ENCODE results near the gene PCAT7. TPM values are rescaled to one million over a fixed set of nuclear protein-coding genes. Genes with fewer than 3 reads are reported as not detected.
"Not testable (repeated sequence)": the region's sequence is repeated elsewhere in the genome, so short reads cannot be mapped to it uniquely, and the experiment has no call there.

PCAT7 gene
- total and polyA plus RNA-seq, 5 donors, result 0.05 to 0.09 TPM; not detected in 3

DNA sequence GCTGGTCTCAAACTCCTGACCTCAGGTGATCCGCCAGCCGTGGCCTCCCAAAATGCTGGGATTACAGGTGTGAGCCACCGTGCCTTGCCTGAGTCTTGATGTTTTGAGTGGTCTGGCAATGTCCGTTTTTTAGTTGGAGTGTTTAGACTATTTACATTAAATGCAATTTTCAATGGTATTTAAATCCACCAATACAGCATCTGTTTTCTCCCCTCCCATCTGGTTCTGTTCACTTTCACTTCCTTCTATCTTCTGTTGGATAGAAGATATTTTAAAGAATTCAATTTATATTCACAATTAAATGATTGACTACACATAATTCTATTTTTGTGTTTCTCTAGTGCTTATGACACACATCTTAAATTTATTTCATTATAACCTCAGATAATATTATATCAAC lies 26.0 kb upstream of the PCAT7 start:
- no peak for DNase-seq
- no peaks in the 10 kb centered on the region for H3K27me3 ChIP-seq (ENCODE audit: control insufficient read depth, insufficient read depth)
- H3K4me3 ChIP-seq (ENCODE audit: low read length), result no peak overlapping the region
- intact Hi-C loops (cut with DNase I), result no loop called here
- WGBS, result 92% methylated on average over 4 of the region's 4 CpGs
- no peak overlapping the region for H3K27ac ChIP-seq (ENCODE audit: low read length)
- ATAC-seq, result no peak
- no peaks in the 10 kb centered on the region for H3K4me1 ChIP-seq (ENCODE audit: control insufficient read depth, insufficient read depth, low read length)
- H3K9me3 ChIP-seq (ENCODE audit: control insufficient read depth, low read length), result no peaks in the 10 kb centered on the region

DNA sequence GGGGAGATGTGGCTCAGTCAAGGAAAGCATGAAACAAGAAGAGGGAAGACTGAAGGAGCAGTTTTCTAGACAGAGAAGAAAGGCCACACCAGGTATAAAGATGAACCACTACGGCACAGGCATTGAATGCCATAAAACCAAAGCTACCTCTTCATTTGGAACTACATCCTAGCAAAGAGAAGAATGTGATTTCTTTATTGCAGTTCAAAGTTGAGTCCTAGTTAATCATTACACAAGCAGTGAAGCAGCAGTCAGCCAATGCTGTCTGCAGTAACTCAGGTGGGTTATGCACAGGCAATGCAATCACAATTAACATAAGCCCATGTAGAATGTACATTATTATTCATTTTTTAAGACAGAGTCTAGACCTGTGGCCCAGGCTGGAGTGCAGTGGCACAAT lies 21.7 kb upstream of the PCAT7 start:
- ATAC-seq, result no peak
- no peaks in the 10 kb centered on the region for H3K4me1 ChIP-seq (ENCODE audit: control insufficient read depth, insufficient read depth, low read length)
- intact Hi-C loops (cut with DNase I), result no loop called here
- DNase-seq, result no peak
- WGBS, result 93% methylated on average over 1 of the region's 1 CpG
- H3K9me3 ChIP-seq (ENCODE audit: control insufficient read depth, low read length), result no peaks in the 10 kb centered on the region
- H3K4me3 ChIP-seq (ENCODE audit: low read length), result no peak overlapping the region
- H3K27me3 ChIP-seq (ENCODE audit: control insufficient read depth, insufficient read depth), result no peaks in the 10 kb centered on the region
- H3K27ac ChIP-seq (ENCODE audit: low read length), result no peak overlapping the region

DNA sequence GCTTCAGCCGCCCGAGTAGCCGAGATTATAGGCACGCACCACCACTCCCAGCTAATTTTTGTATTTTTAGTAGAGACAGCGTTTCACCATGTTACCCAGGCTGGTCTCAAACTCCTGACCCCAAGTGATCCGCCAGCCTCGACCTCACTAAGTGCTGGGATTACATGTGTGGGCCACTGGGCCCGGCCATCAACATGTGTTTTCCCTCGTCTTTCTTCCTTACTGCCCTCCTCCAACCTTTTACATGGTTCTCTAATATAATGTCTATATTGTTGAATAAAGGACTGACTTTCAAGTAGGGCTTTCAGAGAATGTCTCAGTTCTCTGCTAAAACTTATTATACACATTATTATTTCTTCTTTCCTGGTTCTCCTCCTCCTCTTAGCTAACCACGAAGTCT lies 21.3 kb upstream of the PCAT7 start:
- Histone ChIP-seq H3K27me3 (ENCODE audit: control insufficient read depth, insufficient read depth) (no peaks in the 10 kb centered on the region), H3K9me3 (ENCODE audit: control insufficient read depth, low read length) (no peaks in the 10 kb centered on the region), H3K27ac (ENCODE audit: low read length) (no peak overlapping the region), H3K4me3 (ENCODE audit: low read length) (no peak overlapping the region), H3K4me1 (ENCODE audit: control insufficient read depth, insufficient read depth, low read length) (no peaks in the 10 kb centered on the region)
- 85% methylated on average over 10 of the region's 10 CpGs for WGBS
- intact Hi-C loops (cut with DNase I), result no loop called here
- ATAC-seq (no peak), DNase-seq (no peak)

DNA sequence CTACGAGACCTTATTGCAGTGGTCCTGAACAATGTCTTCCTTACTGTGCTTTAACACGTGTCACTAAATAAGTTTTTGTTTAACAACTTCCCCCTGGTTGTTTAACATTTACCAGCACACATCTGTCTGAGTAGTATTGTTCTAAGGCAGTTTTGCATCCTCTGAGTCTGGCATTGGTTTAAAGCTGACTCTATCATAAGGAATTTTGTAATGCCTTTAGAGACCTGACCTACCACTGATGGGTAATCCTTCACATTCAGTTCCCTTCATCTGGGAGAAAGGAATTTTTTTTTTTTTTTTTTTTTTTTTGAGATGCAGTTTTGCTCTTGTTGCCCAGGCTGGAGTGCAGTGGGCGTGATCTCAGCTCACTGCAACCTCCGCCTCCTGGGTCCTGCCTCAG lies 20.0 kb upstream of the PCAT7 start:
- Histone ChIP-seq H3K4me3 (ENCODE audit: low read length) (no peak overlapping the region), H3K9me3 (ENCODE audit: control insufficient read depth, low read length) (no peaks in the 10 kb centered on the region), H3K27ac (ENCODE audit: low read length) (no peak overlapping the region), H3K27me3 (ENCODE audit: control insufficient read depth, insufficient read depth) (no peaks in the 10 kb centered on the region), H3K4me1 (ENCODE audit: control insufficient read depth, insufficient read depth, low read length) (no peaks in the 10 kb centered on the region)
- WGBS, result 76% methylated on average over 4 of the region's 4 CpGs
- no peak for DNase-seq
- ATAC-seq, result no peak
- intact Hi-C loops (cut with DNase I), result no loop called here

DNA sequence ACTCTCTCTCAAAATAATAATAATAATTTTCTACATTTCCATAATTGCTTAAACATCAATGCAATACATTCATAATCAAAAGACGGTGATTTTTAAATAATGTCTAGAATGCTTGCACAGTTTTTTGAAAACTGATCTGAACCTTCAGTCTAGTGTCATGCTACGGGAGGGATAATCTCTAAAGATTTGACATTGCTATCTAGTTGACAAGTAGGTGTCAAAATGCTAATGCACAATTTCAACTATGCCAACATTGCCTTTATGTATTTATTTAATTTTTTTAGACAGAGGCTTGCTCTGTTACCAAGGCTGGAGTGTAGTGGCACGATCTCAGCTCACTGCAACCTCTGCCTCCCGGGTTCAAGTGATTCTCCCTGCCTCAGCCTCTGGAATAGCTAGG lies 16.0 kb upstream of the PCAT7 start:
- 79% methylated on average over 4 of the region's 4 CpGs for WGBS
- Histone ChIP-seq H3K4me1 (ENCODE audit: control insufficient read depth, insufficient read depth, low read length) (no peaks in the 10 kb centered on the region), H3K27ac (ENCODE audit: low read length) (no peak overlapping the region), H3K4me3 (ENCODE audit: low read length) (no peak overlapping the region), H3K9me3 (ENCODE audit: control insufficient read depth, low read length) (no peaks in the 10 kb centered on the region), H3K27me3 (ENCODE audit: control insufficient read depth, insufficient read depth) (no peaks in the 10 kb centered on the region)
- intact Hi-C loops (cut with DNase I), result no loop called here
- ATAC-seq (no peak), DNase-seq (no peak)

DNA sequence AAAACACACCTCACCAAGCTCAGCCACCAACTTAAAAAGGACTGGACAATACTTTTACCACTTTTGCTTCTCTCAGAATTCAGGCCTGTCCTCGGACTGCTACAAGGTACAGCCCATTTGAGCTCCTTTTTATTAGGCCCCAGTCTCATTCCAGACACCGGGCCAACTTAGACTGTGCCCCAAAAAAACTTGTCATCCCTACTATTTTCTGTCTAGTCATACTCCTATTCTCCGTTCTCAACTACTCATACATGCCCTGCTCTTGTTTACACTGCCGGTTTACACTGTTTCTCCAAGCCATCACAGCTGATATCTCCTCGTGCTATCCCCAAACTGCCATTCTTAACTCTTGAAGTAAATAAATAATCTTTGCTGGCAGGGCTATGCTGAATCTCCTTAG lies 10.5 kb upstream of the PCAT7 start:
- intact Hi-C loops (cut with DNase I); DNase-seq; H3K4me1 ChIP-seq (ENCODE audit: control insufficient read depth, insufficient read depth, low read length); ATAC-seq; H3K9me3 ChIP-seq (ENCODE audit: control insufficient read depth, low read length); H3K4me3 ChIP-seq (ENCODE audit: low read length); H3K27me3 ChIP-seq (ENCODE audit: control insufficient read depth, insufficient read depth); H3K27ac ChIP-seq (ENCODE audit: low read length): not testable (repeated sequence)
- WGBS, result 88% methylated on average over 2 of the region's 5 CpGs

DNA sequence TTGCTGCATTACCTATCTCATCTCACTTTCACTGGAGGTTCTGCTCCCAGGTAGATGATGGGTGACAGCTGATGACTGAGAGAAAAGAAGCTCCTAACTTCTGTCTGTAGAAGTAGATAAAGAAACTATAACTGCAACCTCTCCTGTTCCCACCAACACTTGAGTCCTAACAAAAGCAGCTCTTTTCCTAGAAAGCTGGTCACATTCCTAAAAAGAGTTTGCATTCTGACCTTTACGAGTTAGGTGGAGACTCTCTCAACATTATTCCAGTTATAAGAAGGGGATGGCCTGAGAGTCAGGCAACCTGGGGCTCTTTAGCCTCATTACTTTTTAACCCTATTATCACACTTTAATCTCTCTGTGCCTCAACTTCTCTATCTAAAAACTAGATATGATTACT lies 8.9 kb upstream of the PCAT7 start:
- intact Hi-C loops (cut with DNase I), result no loop called here

DNA sequence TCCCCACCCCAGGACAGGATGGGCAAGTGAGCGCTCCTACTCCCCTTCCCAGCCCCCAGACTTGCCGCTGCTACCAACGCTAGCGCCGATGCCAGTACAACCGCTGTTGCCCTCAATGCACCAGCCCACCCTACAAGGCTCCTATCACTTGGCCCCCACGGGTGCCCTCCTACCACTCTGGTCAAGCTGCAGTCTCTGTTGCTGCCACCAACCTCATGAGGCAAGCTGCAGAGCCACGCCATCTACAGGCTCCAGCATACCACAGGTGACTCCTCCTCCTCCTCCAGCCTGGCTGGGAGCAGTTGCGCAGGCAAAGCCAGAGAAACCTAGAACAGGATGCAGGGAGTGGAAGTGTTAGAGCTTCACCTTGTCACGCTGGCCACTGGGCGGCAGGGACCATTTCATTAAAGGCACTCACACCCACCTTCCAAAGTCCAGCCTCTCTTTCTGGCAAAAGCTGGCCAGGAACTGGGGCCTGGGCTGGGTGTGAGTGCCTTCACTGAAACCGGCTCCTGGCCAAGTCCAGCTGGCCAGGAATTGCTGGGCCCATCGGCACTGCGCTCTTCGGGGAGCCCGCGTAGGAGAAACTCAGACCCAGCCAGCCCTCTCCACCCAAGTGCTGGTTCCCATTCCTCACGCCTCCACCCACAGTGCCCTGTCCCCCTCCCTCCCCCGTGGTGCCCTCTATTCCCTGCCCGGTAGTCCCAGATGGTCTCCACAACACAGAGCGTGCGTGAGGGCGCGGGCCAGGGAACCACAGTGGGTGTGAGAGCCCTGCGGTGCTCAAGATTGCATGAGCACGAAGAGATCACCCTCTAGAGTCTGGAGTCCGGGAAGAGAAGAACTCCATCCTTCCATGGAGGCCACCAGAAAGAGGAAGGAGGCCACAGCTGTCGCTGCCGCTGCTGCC lies 1.6 kb upstream of the PCAT7 start:
- DNase-seq (peak in 1 of 3 donors; percentile 30), ATAC-seq (peak in 1 of 2 donors; percentile 29)
- Histone ChIP-seq H3K9me3 (ENCODE audit: control insufficient read depth, low read length) (no peaks in the 10 kb centered on the region), H3K27me3 (ENCODE audit: control insufficient read depth, insufficient read depth) (no peaks in the 10 kb centered on the region), H3K27ac (ENCODE audit: low read length) (no peak overlapping the region), H3K4me1 (ENCODE audit: control insufficient read depth, insufficient read depth, low read length) (no peaks in the 10 kb centered on the region), H3K4me3 (ENCODE audit: low read length) (no peak overlapping the region)
- intact Hi-C loops (cut with DNase I), result no loop called here
- 93% methylated on average over 29 of the region's 29 CpGs for WGBS

More for the DNA sequence above, 8.9 kb upstream of the PCAT7 start:
- ATAC-seq (no peak), DNase-seq (no peak)
- H3K27ac ChIP-seq (ENCODE audit: low read length), result no peak overlapping the region
- H3K9me3 ChIP-seq (ENCODE audit: control insufficient read depth, low read length), result no peaks in the 10 kb centered on the region
- no peaks in the 10 kb centered on the region for H3K27me3 ChIP-seq (ENCODE audit: control insufficient read depth, insufficient read depth)
- 42% methylated on average over 1 of the region's 1 CpG for WGBS
- no peaks in the 10 kb centered on the region for H3K4me1 ChIP-seq (ENCODE audit: control insufficient read depth, insufficient read depth, low read length)
- no peak overlapping the region for H3K4me3 ChIP-seq (ENCODE audit: low read length)

DNA sequence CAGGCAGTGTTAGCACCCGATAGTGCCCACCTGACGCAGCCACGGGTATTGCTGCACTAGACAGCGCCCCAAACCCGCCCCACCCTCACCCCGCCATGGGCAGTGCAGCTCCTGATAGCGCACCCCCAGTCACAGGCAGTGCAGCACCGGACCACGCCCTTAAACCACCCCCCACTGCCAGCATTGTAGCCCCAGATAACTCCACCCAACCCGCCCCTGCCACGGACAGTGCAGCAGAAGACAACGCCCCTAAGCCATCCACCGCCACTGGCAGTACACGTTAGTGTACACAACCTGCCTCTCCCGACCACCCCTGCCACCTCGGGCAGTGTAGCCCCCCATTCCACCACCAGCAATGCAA lies 825 bp upstream of the PCAT7 start:
- intact Hi-C loops (cut with DNase I), result no loop called here
- Histone ChIP-seq H3K4me1 (ENCODE audit: control insufficient read depth, insufficient read depth, low read length) (no peaks in the 10 kb centered on the region), H3K4me3 (ENCODE audit: low read length) (no peak overlapping the region), H3K27me3 (ENCODE audit: control insufficient read depth, insufficient read depth) (no peaks in the 10 kb centered on the region), H3K27ac (ENCODE audit: low read length) (no peak overlapping the region), H3K9me3 (ENCODE audit: control insufficient read depth, low read length) (no peaks in the 10 kb centered on the region)
- ATAC-seq (no peak), DNase-seq (peak in 1 of 3 donors; percentile 28)
- 89% methylated on average over 16 of the region's 16 CpGs for WGBS

DNA sequence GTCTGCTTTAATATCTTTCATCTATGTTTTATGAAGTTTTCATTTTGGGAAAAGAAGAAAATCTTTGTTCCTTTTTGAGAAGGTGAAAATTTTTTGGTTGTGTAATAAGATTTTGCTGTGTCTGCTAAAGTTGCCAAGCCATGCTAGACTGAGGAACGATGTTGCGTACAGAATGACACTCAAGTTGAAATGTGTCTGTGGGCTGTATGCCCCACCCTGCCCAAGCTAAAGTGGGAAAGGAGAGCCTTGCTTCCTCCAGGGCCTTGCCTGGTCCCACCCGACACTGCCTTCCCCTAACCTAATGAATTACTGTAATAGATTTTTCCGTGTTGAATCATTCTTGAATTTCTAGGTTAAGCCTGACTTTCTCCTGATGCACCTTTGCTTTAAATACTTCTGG lies 2.5 kb downstream of the PCAT7 start:
- Histone ChIP-seq H3K27ac (ENCODE audit: low read length) (no peak overlapping the region), H3K9me3 (ENCODE audit: control insufficient read depth, low read length) (no peaks in the 10 kb centered on the region), H3K4me3 (ENCODE audit: low read length) (no peak overlapping the region), H3K4me1 (ENCODE audit: control insufficient read depth, insufficient read depth, low read length) (no peaks in the 10 kb centered on the region), H3K27me3 (ENCODE audit: control insufficient read depth, insufficient read depth) (no peaks in the 10 kb centered on the region)
- intact Hi-C loops (cut with DNase I), result no loop called here
- 90% methylated on average over 4 of the region's 4 CpGs for WGBS
- ATAC-seq (no peak), DNase-seq (no peak)

DNA sequence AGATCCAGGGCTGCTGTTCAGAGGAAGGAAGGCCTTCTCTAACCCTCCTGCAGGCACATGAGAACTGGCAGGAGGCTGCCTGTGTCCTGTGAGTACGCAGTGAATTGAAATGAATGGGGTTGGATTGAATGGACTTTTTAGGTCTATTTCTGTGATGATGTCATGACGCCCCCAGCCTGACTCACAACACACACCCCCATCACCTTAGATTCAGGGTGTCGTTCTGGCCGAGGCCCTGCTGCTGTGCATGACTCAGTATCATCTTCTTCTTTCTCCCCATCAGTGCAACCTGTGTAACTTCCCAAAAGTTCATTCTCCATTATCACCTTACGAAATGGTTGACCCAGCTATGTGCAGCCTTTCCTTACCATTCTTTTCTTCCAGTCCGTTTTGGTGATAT lies 5.4 kb downstream of the PCAT7 start:
- Histone ChIP-seq H3K27me3 (ENCODE audit: control insufficient read depth, insufficient read depth) (no peaks in the 10 kb centered on the region), H3K4me3 (ENCODE audit: low read length) (no peak overlapping the region), H3K27ac (ENCODE audit: low read length) (no peak overlapping the region), H3K9me3 (ENCODE audit: control insufficient read depth, low read length) (no peaks in the 10 kb centered on the region), H3K4me1 (ENCODE audit: control insufficient read depth, insufficient read depth, low read length) (no peaks in the 10 kb centered on the region)
- DNase-seq, result no peak
- intact Hi-C loops (cut with DNase I), result no loop called here
- ATAC-seq, result no peak
- WGBS, result 92% methylated on average over 6 of the region's 6 CpGs

DNA sequence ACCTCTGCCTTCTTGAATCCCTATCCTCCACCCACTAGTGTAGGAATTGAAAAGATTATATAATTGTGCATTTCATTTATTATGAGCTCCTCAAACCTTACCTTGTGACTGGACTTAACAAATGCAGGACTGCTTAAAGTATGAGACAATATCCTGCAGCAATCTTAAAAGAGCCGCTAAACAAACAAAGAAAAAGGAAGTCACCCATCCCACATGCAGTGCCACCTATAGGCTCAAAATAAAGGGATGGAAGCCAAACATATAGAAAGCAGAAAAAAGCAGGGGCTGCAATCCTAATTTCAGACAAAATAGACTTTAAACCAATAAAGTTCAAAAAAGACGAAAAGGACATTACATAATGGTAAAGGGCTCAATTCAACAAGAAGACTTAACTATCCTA lies 8.7 kb downstream of the PCAT7 start:
- Histone ChIP-seq H3K27ac (ENCODE audit: low read length) (no peak overlapping the region), H3K4me3 (ENCODE audit: low read length) (no peak overlapping the region), H3K9me3 (ENCODE audit: control insufficient read depth, low read length) (no peaks in the 10 kb centered on the region), H3K27me3 (ENCODE audit: control insufficient read depth, insufficient read depth) (no peaks in the 10 kb centered on the region), H3K4me1 (ENCODE audit: control insufficient read depth, insufficient read depth, low read length) (no peaks in the 10 kb centered on the region)
- ATAC-seq (no peak), DNase-seq (no peak)
- 81% methylated on average over 2 of the region's 2 CpGs for WGBS
- intact Hi-C loops (cut with DNase I), result no loop called here

All from right cardiac atrium (tissue), 5 donors.